Fibroblast of the aortic adventitia (primary cell): Measurements from ENCODE around the gene SLC25A53. TPM values are rescaled to one million over a fixed set of nuclear protein-coding genes. Genes with fewer than 3 reads are reported as not detected.
"Not testable (repeated sequence)": the region's sequence is repeated elsewhere in the genome, so short reads cannot be mapped to it uniquely, and the experiment has no call there.

Source experiments
- DNase-seq: peaks from one replicate; pipeline ENCODE4 v3.0.0-alpha.2; 2010; ENCODE audit warnings: low read depth
- H3K4me3 ChIP-seq: 2 replicates; pipeline ENCODE4 v1.5.1; 2011; ENCODE audit warnings: low read depth, mild to moderate bottlenecking, control low read depth, low read length, moderate library complexity
- total RNA-seq: library from RNA; depleted of rRNA; stranded (reverse); fragments of >200 nt; gene quantifications from 2 replicates; pipeline ENCODE4 v1.2.3, GENCODE V29; 2012; ENCODE audit warnings: low replicate concordance
- TF ChIP-seq, protein P1 (sequence below): IDR thresholded peaks from 2 replicates; pipeline ENCODE4 v1.5.1; 2011; ENCODE audit warnings: mild to moderate bottlenecking, low read length, control low read depth, inconsistent platforms; ENCODE audit not compliant: insufficient read depth

The SLC25A53 gene
- total RNA-seq, 1 donor = 12.9 TPM

- H3K4me3 ChIP-seq = peak within 1 kb of the TSS; percentile 68
- DNase-seq = peak; percentile 41
- TF ChIP-seq, protein P1, sequence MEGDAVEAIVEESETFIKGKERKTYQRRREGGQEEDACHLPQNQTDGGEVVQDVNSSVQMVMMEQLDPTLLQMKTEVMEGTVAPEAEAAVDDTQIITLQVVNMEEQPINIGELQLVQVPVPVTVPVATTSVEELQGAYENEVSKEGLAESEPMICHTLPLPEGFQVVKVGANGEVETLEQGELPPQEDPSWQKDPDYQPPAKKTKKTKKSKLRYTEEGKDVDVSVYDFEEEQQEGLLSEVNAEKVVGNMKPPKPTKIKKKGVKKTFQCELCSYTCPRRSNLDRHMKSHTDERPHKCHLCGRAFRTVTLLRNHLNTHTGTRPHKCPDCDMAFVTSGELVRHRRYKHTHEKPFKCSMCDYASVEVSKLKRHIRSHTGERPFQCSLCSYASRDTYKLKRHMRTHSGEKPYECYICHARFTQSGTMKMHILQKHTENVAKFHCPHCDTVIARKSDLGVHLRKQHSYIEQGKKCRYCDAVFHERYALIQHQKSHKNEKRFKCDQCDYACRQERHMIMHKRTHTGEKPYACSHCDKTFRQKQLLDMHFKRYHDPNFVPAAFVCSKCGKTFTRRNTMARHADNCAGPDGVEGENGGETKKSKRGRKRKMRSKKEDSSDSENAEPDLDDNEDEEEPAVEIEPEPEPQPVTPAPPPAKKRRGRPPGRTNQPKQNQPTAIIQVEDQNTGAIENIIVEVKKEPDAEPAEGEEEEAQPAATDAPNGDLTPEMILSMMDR = no peak
Observed at GRCh38 chrX:104112326-104112951, 44.4 kb downstream of the SLC25A53 start, which contains the start of gene ZCCHC18. Gene ZCCHC18 (plus strand): TSS chrX:104112523. CDS start chrX:104114112, 1,589 bp downstream.

DNA sequence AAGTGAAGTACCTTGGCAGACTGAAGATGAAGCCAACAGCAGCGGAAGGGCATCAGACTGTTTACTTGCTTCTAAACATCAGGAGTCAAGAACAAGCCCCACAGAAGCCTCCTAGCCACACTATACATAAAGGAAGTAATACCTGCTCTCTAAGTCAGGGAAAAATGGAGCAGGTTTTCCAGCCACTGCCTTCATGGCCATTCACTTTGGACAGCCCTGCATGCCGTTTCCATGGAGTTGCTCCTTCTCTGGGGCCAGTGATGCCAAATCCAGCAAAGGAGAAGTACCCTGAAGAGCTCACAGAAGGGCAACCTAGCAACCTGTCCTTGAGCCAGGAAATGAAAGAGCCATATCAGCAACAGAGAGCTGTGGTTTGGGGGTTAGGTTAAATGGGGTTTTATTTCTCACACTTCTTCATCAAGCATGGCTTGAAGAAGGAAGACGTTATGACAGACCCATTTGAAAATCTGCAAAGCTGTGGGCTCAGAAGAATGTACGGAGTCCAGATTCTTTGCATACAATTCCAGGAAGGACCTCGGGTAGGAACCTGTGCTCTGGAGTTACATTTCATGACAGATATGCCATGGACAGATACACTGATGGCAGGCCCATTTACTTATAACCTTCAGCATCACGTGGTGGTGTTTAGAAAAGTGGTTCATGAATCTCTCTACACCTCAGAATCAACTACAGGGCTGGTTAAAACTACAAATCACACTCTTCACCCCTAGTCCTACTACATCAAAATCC, 46.1 kb downstream of the SLC25A53 start:
- DNase-seq, H3K4me3 ChIP-seq: not testable (repeated sequence)

GRCh38 chrX:104108955-104109354, 47.9 kb downstream of the SLC25A53 start:
- no peak for DNase-seq
- H3K4me3 ChIP-seq = no peak overlapping the region
- TF ChIP-seq, protein P1 = no peak

- DNase-seq = no peak
- TF ChIP-seq, protein P1 = no peak
- H3K4me3 ChIP-seq = no peak overlapping the region
Observed at GRCh38 chrX:104105330-104106262, 51.2 kb downstream of the SLC25A53 start.

DNA sequence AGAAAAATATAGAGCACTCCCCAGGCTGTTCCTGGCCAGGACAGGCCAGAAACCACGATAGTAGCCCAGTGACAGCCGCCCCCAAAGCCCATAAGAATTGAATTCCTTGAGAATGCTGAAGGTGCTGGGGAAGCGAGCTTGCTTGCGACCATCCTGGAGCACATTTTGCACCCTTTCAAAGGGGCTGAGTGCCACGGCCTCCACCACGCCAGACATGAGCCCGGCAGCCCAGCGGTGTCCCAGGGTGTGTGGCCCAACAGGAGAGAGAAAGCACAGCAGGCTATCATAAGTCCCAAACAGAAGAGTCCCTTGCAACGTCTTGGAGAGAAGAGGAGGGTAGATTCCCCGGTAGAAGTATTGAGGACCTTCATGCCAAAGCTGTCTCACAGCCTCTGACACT, 52.1 kb downstream of the SLC25A53 start:
- H3K4me3 ChIP-seq = no peak overlapping the region
- TF ChIP-seq, protein P1 = no peak
- no peak for DNase-seq

- DNase-seq = no peak
- TF ChIP-seq, protein P1 = peak; percentile 13
- H3K4me3 ChIP-seq = no peak overlapping the region
Observed at GRCh38 chrX:104098919-104099318, 57.9 kb downstream of the SLC25A53 start.
